Spleen (tissue), 13 donors: ENCODE data around the gene TPBG. TPM values are rescaled to one million over a fixed set of nuclear protein-coding genes. Genes with fewer than 3 reads are reported as not detected.
A peak's percentile ranks its signal among the peaks of the same experiment; 100 is the strongest.

Experiments
- DNase-seq: peaks from one replicate; pipeline ENCODE4 v3.0.0-alpha.2; 2020
- H3K27ac ChIP-seq, 8 donors: fragments of 200-600 bp; sonication (generic) in 7 of 8; 1 replicate in 4 of 8; 2 replicates in 4 of 8; pipeline versions ENCODE4 v1.5.0 to v1.8.0; 2016 to 2021; ENCODE audit warnings: inconsistent platforms in 4 of 8, mild to moderate bottlenecking in 4 of 8, moderate library complexity in 1 of 8
- H3K27me3 ChIP-seq, 7 donors: fragments of 200-600 bp; sonication (generic) in 6 of 7; replicated peaks in 1 of 7; 1 replicate in 4 of 7; 2 replicates in 3 of 7; pipeline versions ENCODE4 v1.5.0 to v1.8.0; 2016 to 2021; ENCODE audit warnings: inconsistent platforms in 3 of 7, mild to moderate bottlenecking in 1 of 7
- H3K36me3 ChIP-seq, 6 donors: fragments of 200-600 bp; sonication (generic) in 5 of 6; 1 replicate in 4 of 6; 2 replicates in 2 of 6; pipeline versions ENCODE4 v1.5.0 to v1.8.0; 2016 to 2021; ENCODE audit warnings: inconsistent platforms in 2 of 6
- H3K4me1 ChIP-seq, 6 donors: fragments of 200-600 bp; sonication (generic) in 5 of 6; 1 replicate in 3 of 6; 2 replicates in 3 of 6; pipeline versions ENCODE4 v1.5.0 to v1.8.0; 2016 to 2021; ENCODE audit warnings: inconsistent platforms in 3 of 6
- H3K4me3 ChIP-seq, 8 donors: fragments of 200-600 bp; sonication (generic) in 7 of 8; 1 replicate in 4 of 8; 2 replicates in 4 of 8; pipeline versions ENCODE4 v1.5.0 to v1.8.0; 2016 to 2021; ENCODE audit warnings: inconsistent platforms in 4 of 8, mild to moderate bottlenecking in 4 of 8, moderate library complexity in 2 of 8
- H3K9me3 ChIP-seq, 8 donors: fragments of 200-600 bp; sonication (generic) in 7 of 8; 1 replicate in 4 of 8; 2 replicates in 4 of 8; pipeline versions ENCODE4 v1.5.0 to v1.8.0; 2016 to 2021; ENCODE audit warnings: inconsistent platforms in 4 of 8
- CTCF ChIP-seq, 11 experiments: fragments of 200-600 bp in 7 of 11; fragments of 450-650 bp in 4 of 11; sonication (generic) in 4 of 11; IDR thresholded peaks in 8 of 11; conservative IDR thresholded peaks in 3 of 11; 1 replicate in 7 of 11; 2 replicates in 4 of 11; pipeline versions ENCODE4 v1.4.0 to v1.8.0; 2016 to 2021; ENCODE audit warnings: antibody characterized with exemption in 11 of 11, inconsistent platforms in 4 of 11, mild to moderate bottlenecking in 1 of 11
- POLR2A ChIP-seq, 3 donors: fragments of 450-650 bp; IDR thresholded peaks; one replicate each; pipeline ENCODE4 v1.5.1; 2017; ENCODE audit warnings: antibody characterized with exemption in 3 of 3, mild to moderate bottlenecking in 1 of 3
- POLR2AphosphoS5 ChIP-seq, 3 donors: sonication (generic); formaldehyde crosslinking; IDR thresholded peaks; one replicate each; pipeline ENCODE4 v1.5.1; 2017; ENCODE audit warnings: antibody characterized with exemption in 3 of 3
- WGBS, 5 donors: extraction: QIAGEN DNeasy Blood & Tissue Kit in 3 of 5; methylation state at CpG; one replicate each; pipeline versions ENCODE4 v1.1.5 to v1.1.7; 2013 to 2018; 5-methylcytosine and 5-hydroxymethylcytosine counted together
- intact Hi-C: fragments of 100-400 bp; cut with DNase I; formaldehyde crosslinking; loops from one replicate; pipeline ENCODE4 v1.15.0; 2023; ENCODE audit warnings: low total_unique reads
- long read RNA-seq, 2 donors: transcript quantifications; one replicate each; lab custom pipeline, GENCODE V29; 2026
- polyA plus RNA-seq, 3 donors: library from polyadenylated mRNA; stranded (reverse); fragments of 200-250 nt; gene quantifications; one replicate each; pipeline ENCODE4 v1.2.1, GENCODE V29; 2013
- total RNA-seq, 7 donors: library from RNA; depleted of rRNA in 3 of 7; stranded (reverse); fragments of >200 nt in 3 of 7; fragmentation: NEBNext Ultra II Directional in 4 of 7; extraction: Animal tissue kit (Norgen Biotek cat#: 25700) in 4 of 7; gene quantifications; one replicate each; pipeline versions ENCODE4 v1.1.0 to v1.2.1, GENCODE V29; 2016 to 2021
- donor health status: healthy with polysubstance abuse.
- donor health status: DM: no; HTN: no; CAD: no; lungs with moderate emphysema.
- donor health status: DM: no; HTN: no; CAD: no.
- donor health status: Bipolar disorder and iron deficiency.
- donor health status: healthy.
- donor health status: DM: no; HTN: no; CAD: no.
- donor health status: DM: yes; HTN: yes; CAD: no.

The TPBG gene
- total RNA-seq (10 to 100 TPM in 6 of 7 donors, 1 to 10 TPM in 1; 7.8 to 21.6 (median 14.8) TPM), polyA plus RNA-seq (1 to 10 TPM; 2.5 to 3.2 (median 3.2) TPM)
- long read RNA-seq, donor 1, full-length matches to known transcripts, result 3 of 3 reads
- long read RNA-seq, donor 1, partial matches to known transcripts, result 0 of 3 reads
- long read RNA-seq, donor 1, other reads (novel, unspliced or antisense), result 0 of 3 reads
- long read RNA-seq, donor 2, full-length matches to known transcripts, result 4 of 4 reads
- long read RNA-seq, donor 2, partial matches to known transcripts, result 0 of 4 reads
- long read RNA-seq, donor 2, other reads (novel, unspliced or antisense), result 0 of 4 reads

GRCh38 chr6:82363428-82364086 lies at the start of gene TPBG:
TSS of gene TPBG (plus strand) at chr6:82363817. CDS start at chr6:82364962, 1,145 bp downstream.
- intact Hi-C loops, result no loop called here
- TF ChIP-seq CTCF (IDR thresholded peaks at IDR 0.05 in 8 of 11, conservative IDR thresholded peaks at IDR 0.05 in 3 of 11), result peak in 1 of 11 experiments; percentile 27
- peak; percentile 41 to 77 (median 65) for TF ChIP-seq POLR2AphosphoS5 (IDR thresholded peaks at IDR 0.05)
- no peak for TF ChIP-seq POLR2A (IDR thresholded peaks at IDR 0.05)
- Histone ChIP-seq H3K4me1 (peaks cover 5 to 32% (median 27%) of the 10 kb centered on the region in 6 donors), H3K27ac (peak within 1 kb of the TSS; percentile 49 to 79 (median 70)), H3K9me3 (no peaks in the 10 kb centered on the region), H3K36me3 (no peaks in the 10 kb centered on the region), H3K4me3 (peak within 1 kb of the TSS; percentile 55 to 80 (median 64)), H3K27me3 (peaks cover 0 to 70% (median 30%) of the 10 kb centered on the region in 7 donors)
- WGBS, 5 donors, result 1 to 2% (median 1%) methylated on average over 38 to 41 of the region's 41 CpGs
- peak; percentile 73 for DNase-seq

GRCh38 chr6:82322386-82322785 lies 41.2 kb upstream of the TPBG start:
- 86 to 98% (median 95%) methylated on average over 1 of the region's 1 CpG for WGBS, 5 donors
- no peak for DNase-seq
- no peaks in the 10 kb centered on the region for H3K27me3 ChIP-seq
- H3K4me1 ChIP-seq, result no peaks in the 10 kb centered on the region
- H3K27ac ChIP-seq, result no peak overlapping the region
- intact Hi-C loops, result no loop called here
- H3K9me3 ChIP-seq, result no peaks in the 10 kb centered on the region
- TF ChIP-seq POLR2A (IDR thresholded peaks at IDR 0.05), result no peak
- TF ChIP-seq POLR2AphosphoS5 (IDR thresholded peaks at IDR 0.05), result no peak
- no peak for TF ChIP-seq CTCF (IDR thresholded peaks at IDR 0.05 in 8 of 11, conservative IDR thresholded peaks at IDR 0.05 in 3 of 11)
- H3K36me3 ChIP-seq, result no peaks in the 10 kb centered on the region
- no peak overlapping the region for H3K4me3 ChIP-seq

GRCh38 chr6:82329766-82330165 lies 33.9 kb upstream of the TPBG start:
- intact Hi-C loops, result no loop called here
- TF ChIP-seq POLR2A (IDR thresholded peaks at IDR 0.05) (no peak), POLR2AphosphoS5 (IDR thresholded peaks at IDR 0.05) (no peak), CTCF (IDR thresholded peaks at IDR 0.05 in 8 of 11, conservative IDR thresholded peaks at IDR 0.05 in 3 of 11) (no peak)
- no peaks in the 10 kb centered on the region for H3K27me3 ChIP-seq
- 64 to 73% (median 70%) methylated on average over 4 of the region's 4 CpGs for WGBS, 5 donors
- no peaks in the 10 kb centered on the region for H3K9me3 ChIP-seq
- no peaks in the 10 kb centered on the region for H3K36me3 ChIP-seq
- H3K4me3 ChIP-seq, result no peak overlapping the region
- H3K27ac ChIP-seq, result no peak overlapping the region
- H3K4me1 ChIP-seq, result no peaks in the 10 kb centered on the region
- DNase-seq, result no peak

GRCh38 chr6:82330171-82330804 lies 33.3 kb upstream of the TPBG start:
- Histone ChIP-seq H3K27ac (no peak overlapping the region), H3K4me1 (no peaks in the 10 kb centered on the region), H3K27me3 (no peaks in the 10 kb centered on the region), H3K9me3 (no peaks in the 10 kb centered on the region), H3K36me3 (no peaks in the 10 kb centered on the region), H3K4me3 (no peak overlapping the region)
- intact Hi-C loops, result no loop called here
- no peak for DNase-seq
- 82 to 96% (median 88%) methylated on average over 2 of the region's 2 CpGs for WGBS, 5 donors
- no peak for TF ChIP-seq CTCF (IDR thresholded peaks at IDR 0.05 in 8 of 11, conservative IDR thresholded peaks at IDR 0.05 in 3 of 11)
- no peak for TF ChIP-seq POLR2AphosphoS5 (IDR thresholded peaks at IDR 0.05)
- TF ChIP-seq POLR2A (IDR thresholded peaks at IDR 0.05), result no peak
